Measurements from ENCODE around the gene COL23A1.

The COL23A1 gene

DNA sequence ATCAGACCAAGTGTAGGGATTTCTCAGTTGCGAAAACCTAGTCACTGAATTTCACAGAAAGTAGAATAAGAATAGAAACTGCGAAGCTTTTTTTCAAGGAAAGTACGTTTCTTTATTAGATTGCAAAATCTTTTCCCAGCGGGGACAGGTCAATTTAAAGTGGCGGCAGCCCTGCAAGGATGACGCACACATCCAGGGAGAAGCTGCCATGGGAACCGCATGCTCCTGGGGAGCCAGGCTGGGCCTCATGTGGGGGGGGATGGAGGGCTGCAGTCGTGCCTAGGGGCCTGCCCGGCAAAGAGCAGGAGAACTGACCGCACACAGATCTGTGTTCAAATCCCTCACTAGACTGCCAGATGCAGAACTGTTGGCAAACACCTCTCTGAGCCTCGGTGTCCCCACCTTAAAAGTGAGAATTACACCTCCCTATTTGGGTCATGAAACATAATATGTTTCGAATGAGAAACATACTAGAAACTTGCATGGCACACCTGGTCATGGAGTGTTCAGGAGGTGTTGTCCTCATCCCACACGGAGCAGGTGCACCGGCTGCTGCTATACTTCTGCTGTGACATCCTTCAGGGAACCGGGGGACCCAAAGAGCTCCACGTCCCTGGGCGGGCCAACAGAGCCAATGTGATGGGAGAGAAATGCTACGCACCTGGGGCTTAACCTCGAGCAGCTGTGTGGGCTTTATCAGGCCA is 229.8 kb downstream of the COL23A1 start:
- DNase-seq (ENCODE audit: low spot score), result no peak

DNA sequence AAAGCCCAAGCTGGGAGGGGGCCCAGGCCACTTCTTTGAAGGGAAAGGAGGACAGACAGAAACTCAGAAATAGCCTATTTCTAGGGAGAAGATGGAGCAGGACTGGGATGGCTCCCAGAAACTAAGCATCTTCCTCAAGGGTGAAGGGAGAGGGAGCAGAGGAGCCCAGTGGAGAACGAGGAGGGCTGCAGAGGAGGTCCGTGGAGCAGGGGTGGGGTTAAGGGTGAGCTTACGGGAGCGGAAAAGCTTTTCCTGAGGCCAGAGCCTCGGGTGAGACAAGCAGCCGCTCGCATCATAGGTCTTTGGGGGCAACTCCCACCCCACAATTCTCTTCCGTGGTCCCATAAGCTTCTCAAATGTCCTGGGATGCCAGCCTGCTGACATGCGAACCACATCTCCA is 230.5 kb downstream of the COL23A1 start:
- no peak for DNase-seq (ENCODE audit: low spot score)

DNA sequence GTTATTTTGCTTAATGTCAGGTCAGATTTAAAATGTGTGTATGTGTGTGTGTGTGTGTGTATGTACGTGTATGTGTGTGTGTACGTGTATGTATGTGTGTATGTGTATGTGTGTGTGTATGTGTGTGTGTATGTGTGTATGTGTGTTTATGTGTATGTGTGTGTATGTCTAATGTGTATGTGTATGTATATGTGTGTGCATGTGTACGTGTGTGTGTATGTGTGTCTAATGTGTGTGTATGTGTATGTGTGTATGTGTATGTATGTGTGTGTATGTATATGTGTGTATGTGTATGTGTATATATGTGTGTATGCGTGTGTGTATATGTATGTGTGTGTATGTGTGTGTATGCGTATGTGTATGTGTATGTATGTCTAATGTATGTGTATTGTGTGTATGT is 232.5 kb downstream of the COL23A1 start:
- no peak for DNase-seq (ENCODE audit: low spot score)

DNA sequence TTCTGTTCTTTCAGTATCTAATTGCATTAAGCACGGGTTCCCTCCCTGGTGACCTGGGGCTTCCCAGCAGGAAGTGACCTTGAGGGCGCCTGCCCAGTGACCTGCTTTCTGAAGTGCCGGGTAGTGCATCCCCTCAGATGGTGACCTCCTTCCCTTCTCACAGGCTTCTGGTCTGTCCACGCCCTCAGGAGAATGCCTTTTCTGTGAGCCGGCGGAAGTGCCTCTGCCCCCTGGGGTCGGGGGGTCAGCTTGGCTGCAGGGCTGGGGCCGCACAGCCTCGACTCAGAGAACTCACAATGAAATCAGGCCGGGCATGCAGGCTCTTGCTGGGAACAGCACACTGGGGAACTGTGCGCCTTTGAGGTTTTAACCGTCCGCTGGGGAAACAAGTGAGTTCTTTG is 233.1 kb downstream of the COL23A1 start:
- DNase-seq (ENCODE audit: low spot score), result no peak

DNA sequence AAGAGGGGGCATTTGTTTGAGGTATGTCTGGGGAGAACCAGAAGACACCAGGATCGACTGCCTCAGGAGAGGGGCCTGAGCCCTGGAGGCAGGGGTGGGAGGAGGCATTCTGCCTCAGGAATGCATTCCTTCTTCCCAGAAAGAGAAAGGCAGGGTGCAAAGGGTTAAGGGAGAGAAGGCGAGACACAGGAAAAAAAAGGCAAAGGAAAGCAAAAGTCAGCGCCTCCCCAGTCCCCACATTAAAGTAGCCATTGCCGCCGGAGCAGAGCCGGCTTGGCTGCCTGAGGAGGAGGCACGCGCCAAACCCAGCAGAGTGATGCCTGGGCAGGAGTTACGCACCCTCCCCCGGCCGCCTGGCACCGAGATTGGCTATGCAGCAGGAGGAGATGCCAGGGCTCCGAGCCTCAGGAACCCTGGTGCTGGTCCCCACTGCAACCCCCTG is 233.7 kb downstream of the COL23A1 start:
- no peak for DNase-seq (ENCODE audit: low spot score)

DNA sequence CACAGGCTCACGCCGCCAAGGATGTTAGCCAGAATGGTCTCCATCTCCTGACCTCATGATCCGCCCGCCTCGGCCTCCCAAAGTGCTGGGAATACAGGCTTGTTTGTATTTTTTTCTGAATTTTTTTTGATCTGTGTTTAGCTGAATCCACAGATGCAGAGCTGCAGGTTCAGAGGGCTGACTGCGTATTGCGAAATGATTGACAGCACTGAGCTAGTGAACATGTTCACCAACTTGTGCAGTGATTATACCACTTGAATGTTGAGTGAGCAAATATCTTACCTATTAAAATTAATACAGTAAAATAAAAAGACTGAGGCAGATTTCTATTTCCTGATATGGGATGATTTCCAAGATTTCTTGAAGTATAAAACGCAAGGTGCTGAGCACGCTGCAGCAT is 234.5 kb downstream of the COL23A1 start:
- no peak for DNase-seq (ENCODE audit: low spot score)

DNA sequence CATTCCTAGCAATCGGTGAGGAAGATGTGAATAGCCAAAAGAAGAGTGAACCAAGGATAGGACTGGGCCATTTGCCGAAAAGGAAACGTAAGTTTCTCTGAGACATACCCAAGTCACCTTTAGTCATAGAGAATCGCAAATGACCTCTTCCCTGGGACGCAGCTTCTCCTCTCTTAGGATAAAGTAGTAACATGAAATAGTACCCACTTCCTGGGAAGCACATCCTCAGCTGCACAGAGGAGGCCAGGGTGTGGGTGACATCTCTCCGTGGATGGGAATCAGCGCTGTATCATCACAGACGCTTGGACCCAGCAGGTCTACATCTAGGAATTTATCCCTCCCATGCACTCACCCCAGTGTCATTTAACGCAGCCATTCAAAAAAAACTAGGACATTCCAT is 236.7 kb downstream of the COL23A1 start:
- DNase-seq (ENCODE audit: low spot score), result no peak

DNA sequence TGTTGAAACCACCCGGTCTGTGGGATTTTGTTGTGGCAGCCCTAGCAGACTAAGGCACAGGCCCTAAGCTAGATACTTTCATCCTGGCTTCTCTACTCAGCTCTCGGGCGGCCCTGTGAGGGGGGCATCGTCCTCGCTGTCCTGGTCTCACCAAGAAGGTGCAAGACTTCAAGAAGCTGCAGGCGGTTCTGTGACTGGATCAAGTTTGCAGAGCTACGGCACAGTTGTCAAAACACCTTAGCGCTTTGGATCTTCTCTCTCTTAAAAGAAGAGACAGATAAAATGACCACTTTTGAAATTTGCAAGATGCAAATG is 238.2 kb downstream of the COL23A1 start:
- DNase-seq (ENCODE audit: low spot score), result no peak

DNA sequence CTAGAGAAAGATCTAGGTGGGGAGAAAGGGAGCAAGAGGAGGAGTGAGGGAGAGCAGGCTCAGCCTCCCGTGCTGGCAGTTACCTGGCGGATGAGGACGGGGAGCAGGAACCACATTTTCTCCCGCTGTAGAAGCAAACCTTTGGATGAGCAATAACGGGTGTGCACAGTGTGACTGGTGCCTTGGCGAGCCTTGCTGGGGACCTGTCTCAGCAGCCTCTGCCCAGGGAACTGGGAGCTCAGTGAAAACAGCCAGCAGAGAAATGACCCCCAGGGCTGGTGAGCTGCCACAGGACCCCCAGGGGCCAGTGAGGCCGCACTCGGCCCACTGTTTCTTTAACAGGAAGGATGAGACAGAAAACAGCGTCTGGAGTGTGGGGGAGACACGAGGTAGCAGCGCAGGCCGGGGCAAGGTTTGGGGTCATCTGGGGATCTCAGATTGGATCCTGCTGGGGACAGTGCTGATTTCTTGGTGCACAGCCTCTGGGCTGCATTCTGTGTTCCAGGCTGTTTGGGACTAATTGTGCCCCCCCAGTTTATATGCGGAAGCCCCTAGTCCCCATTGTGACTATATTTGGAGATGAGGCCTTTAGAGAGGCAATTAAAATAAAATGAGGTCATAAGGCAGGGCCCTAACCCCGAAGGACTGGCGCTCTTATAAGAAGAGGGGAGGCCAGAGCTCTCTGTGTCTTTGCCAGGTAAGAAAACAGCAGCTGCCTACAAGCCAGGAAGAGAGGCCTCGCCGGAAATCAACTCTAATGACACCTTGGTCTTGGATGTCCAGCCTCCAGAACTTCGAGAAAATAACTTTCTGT is 238.8 kb downstream of the COL23A1 start:
- DNase-seq (ENCODE audit: low spot score), result no peak

DNA sequence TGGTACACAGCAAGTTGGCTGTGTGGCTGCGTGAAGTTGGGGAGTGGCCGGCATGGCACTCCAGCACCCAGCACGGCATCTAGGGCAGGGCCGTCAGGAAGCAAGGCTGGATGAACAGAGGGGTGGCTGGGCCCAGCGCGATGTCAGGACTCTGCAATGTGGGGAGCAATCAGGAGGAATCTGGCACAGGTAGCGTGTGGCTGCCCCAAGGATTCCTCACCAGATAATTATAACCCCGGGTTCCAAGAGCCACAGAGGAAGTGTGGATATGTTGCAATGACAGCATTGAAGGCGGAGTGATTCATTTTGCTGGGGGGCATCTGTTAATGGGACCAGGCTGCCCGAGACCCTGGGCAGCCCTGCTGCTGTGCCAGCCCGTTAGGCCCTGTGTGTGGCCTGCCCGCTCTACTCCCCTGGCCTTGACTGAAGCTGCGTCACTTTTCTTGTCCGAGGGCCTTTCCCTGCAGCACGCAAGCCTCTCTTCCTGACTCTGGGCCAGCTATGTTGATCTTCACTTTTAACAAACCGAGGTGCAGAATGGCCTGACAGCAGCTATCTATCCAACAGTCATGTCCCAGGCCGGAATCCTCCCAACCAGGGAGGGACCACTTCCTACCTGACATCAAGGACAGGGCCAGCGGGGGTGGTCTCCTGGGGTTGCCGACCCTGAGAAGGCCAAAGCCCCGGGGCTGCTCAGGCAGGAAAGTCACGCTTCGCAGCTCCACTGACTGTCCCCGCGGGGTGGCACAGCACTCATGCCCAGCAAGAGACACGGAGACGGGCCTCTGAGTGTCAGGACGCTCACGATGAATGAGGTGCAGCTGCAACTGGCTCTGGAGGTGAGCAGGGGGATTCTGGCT is 239.6 kb downstream of the COL23A1 start:
- no peak for DNase-seq (ENCODE audit: low spot score)

DNA sequence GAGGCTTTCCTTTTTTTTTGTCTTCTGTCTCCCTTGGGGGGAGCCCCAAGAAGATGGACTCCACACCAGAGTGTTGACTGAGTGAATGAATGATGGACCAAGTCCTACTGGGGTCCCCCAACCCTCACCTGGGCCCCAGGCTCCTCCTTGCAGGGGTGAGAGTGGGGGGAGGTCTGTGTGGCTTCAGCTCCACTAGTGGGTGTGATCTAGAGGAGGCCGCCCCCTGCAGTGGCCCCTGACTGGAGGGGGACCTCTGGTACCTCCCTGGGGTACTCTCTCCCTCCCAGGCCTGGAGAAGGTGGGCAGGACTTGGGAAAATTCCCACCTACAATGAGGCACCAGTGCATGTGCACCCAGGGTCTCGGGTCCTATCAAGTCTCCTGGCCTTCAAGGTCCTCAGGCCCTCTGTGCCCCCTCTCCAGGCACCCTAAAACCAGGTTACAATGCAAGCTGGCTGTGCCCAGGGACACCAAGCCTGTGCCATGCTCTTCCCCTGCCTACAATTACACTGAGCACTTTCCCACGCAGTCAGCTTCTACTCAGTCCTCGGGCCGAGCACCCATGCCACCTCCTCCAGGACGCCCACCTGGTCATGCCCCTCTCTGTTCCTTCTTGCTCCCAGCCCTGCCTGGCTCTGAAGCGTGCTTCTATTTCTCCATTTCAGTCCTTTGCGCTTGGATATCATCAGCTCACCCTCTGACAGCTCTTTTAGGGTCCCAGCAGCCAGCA is 240.4 kb downstream of the COL23A1 start:
- no peak for DNase-seq (ENCODE audit: low spot score)

DNA sequence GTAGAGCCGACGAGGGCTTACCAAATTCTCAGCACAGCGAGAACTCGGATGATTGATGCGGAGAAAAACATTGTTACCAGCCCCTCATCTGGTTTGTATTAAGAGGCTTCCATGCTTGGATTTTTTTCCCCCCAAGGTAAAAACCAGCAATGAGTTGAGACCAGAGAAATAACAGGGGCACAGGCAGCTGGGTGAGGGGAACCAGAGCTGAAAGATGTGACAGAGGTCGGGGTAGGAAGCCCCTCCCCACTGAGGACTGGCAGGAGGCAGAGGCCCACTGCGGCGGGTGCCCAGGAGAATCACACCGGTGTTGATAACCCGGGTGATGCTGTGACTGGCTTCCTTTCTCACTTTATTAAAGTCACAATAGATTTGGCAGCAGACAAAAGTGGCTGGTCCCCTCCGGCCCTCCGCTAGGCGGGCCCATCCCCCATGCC is 241.1 kb downstream of the COL23A1 start:
- DNase-seq (ENCODE audit: low spot score), result no peak

DNA sequence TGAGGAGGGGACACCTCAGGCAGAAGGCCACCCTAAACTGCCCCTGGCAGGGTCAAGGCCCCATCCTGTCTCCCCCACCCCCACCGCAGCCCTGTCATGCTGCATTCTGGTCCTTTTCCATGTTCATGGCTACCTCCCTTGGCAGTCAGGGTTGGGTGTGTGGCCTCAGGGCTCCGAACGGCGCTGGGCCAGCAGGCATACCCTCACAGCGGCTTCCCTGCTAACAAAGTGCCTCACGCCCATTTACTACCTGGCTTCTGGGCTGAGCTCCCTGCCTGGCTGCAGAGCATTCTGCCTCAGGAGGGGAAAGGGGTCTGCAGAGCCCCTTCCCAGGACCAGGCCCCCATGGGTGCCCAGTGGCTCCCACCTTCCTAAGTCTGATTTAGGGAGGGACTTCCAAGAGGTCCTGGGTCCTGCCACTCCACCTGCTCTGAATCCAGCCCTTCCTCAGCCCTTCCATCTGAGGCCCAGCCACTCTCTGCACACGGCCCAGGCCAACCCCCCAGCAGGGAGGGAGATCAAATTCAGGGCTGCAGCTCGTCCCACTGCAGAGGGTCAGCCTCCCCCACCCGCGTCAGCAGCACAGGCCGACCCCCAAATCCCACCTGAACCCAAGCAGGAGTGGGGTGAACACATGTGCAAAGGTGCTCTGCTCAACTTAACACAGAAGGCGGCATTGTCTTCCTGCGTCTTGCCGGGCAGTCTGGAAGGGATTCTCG is 241.7 kb downstream of the COL23A1 start:
- no peak for DNase-seq (ENCODE audit: low spot score)

DNA sequence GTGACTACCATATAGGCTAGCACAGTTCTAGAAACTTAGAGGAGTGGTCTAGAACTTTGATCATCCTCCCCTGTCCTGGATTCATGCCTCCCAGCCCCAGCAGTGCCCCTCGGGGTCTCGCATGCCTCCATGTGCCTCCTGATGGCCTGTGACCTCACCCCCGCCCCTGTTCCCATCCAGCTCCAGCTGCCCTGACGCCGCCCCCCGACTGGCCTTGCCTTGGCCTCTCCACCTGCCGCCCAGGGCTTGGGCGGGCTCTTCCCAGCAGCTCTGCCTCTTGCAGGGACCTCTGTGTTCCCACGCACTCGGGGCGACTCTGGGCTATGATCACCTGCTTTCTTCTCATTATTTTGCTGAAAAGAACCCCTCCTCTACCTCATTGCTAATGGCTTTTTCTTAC is 242.2 kb downstream of the COL23A1 start:
- DNase-seq (ENCODE audit: low spot score), result no peak

DNA sequence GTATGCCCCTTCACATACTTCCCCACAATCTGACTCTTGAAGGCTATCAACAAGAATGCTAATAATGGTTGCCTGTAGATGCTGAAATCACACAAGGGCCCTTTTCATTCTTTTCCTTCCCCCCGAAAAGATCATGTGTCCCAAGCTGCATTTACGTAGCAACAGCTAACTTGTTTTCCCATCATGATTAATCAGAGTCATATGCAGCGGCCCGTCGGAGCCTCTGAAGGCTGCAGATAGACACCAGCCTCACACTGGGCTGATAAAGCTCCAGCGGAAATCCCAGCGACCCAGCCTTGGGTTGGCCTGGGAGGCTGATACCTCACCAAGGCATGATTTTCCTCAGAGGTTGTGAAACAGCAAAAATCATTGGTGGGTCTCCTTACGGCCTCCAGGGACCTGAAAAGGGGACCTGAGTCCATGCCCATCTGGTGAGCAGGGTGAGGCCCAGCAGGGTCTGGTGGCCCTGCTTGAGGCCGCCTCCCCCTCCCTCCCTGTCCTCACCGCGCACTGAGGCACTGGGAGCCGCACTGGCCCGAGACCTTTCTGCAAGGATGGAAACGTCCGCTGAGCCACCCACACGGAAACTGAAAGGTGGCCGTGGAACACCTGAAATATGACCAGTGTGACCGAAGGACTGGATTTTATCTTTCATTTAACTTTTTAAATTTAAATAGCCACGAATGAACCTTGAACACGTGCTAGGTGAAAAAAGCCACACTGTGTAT is 243.4 kb downstream of the COL23A1 start:
- DNase-seq (ENCODE audit: low spot score), result no peak

DNA sequence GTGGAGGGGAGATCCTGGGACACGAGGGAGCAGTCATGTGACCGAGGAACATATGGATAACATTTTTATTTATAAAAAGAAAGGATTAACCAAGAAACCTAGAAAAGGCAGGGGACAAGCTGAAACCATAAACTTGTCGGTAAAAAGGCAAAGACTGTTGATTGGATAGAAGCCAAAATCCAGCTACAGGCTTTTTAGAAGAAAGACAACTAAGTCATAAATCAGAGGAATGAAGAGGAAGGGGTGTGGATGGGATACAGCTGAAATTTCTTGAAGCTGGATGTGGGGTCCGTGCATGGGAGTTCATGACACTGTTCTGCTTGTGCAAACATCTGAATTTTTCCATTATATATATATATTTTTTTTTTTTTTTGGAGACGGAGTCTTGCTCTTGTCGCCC is 246.9 kb downstream of the COL23A1 start:
- DNase-seq (ENCODE audit: low spot score), result no peak

DNA sequence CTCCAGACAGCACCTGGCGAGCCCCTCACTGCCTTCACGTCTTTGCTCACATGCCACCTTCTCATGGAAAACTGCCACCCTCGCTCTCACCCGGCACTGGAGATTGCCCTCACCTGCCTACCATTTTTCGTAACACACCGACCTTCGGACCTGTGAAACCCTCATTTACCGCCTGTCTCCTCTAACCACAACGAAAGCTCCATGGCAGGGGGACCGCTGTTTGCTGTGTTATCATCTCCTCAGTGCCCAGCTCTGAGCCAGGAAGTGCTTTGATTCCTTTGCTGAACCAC is 248.4 kb downstream of the COL23A1 start:
- no peak for DNase-seq (ENCODE audit: low spot score)

DNA sequence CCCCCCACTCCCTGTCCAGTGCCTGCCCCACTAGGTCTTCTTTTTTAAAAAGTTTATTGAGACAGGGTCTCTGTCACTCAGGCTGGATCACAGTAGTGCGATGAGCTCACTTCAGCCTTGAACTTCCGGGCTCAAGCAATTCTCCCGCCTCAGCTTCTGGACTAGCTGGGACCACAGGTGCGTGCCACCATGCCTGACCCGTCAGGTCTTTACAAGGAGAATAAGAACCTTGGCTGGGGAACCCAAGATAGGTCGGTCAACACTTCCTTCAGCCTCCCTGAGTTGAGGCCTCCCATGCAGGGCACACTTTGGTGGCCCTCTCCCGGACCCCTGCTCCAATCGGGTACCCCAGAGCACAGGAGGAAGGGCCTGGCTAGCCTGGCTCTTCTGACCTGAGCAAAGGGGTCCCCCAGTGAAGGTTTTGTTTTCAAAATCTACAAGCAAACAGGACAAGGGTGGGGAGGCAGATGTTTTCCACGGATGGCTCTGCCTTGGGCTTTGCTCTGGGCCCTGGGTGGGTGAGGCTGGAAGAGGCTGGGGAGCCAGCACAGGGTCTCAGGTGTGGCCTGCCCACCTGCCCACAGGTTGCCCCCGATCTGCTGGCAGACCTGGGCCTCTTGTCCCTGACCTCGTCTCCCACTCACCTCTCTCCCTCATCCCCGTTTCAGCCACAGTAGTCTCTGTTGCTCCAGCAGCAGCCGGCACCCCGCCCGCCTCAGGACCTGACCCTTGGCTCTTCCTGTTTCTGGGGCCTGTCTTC is 248.9 kb downstream of the COL23A1 start:
- no peak for DNase-seq (ENCODE audit: low spot score)

DNA sequence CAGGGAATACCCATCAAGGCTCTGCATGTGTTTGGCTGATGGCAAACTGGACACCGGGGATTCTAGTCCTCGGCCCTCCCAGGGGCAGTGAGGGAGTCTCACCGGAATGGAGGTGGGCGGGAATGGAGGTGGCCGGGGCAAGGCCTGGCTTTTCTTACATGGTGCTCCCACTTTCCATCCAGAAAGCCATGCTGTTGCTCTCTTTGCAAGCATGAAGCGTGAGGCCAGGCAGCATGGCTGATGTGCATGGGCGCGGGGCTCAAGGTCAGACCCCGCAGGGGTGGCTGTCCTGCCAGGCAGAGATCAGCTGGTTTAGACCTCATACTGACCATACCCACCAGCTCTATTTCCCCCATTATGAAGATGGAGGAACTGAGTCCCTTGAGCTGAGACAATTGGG is 249.6 kb downstream of the COL23A1 start:
- no peak for DNase-seq (ENCODE audit: low spot score)

DNA sequence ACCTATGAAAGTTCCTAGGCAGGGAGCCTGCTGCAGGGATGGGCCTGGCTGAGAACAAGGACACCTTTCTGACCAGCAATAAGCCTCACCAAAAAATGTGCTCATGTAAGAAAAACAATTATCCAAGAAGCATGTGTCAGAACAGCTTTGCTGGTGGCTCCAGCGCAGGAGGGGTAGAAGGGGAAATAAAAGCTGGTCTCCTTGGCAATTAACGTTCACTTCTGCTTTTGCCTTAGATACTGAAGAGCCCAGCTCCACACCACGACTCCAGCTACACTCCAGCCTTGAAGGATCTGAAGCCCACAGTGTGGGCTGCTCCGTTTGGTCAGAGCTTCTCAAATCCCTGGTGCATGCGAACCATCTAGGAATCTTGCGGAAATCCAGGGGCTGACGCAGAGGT is 250.0 kb downstream of the COL23A1 start:
- no peak for DNase-seq (ENCODE audit: low spot score)

All from HuH-7.5 (cell line).